C1 segment of cervical spinal cord (tissue), 14 donors: ENCODE measurements around the gene LRRC10B.

Experiments used
- DNase-seq, 14 donors: peaks; one replicate each; lab custom pipeline; 2025; lab: John Stamatoyannopoulos, UW

LRRC10B gene

DNA sequence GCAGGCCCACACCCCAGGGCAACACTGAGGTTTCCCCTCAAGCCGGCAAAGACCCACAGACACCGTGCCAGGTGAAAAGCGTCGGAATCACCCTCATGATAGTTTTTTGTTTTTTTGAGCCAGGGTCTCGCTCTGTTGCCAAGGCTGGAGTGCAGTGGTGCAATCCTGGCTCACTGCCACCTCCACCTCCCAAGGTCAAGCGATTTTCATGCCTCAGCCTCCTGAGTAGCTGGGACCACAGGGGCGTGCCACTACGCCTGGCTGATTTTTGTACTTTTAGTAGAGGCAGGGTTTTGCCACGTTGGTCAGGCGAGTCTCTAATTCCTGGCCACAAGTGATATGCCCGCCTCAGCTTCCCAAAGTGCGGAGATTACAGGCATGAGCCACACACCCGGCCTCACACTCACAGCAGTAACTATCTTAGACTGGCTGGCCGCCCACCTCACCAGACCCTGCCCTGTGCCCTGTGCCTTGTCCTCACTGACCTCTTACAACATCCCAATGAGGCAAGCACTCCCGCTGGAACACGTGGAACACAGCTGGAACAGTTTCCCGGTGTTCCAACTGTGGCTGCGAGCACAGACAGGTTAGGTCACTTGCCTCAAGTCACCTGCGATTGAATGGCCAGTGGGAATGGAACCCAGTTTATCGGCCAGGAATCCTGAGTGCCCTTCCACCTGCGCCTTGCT, 21.1 kb downstream of the LRRC10B start:
- no peak for DNase-seq

- no peak for DNase-seq
These were observed 22.5 kb downstream of the LRRC10B start for GRCh38 chr11:61531044-61531443.

- no peak for DNase-seq
These were observed 23.8 kb downstream of the LRRC10B start for GRCh38 chr11:61532134-61533038.

GRCh38 chr11:61533039-61533375, 24.5 kb downstream of the LRRC10B start:
- no peak for DNase-seq

DNA sequence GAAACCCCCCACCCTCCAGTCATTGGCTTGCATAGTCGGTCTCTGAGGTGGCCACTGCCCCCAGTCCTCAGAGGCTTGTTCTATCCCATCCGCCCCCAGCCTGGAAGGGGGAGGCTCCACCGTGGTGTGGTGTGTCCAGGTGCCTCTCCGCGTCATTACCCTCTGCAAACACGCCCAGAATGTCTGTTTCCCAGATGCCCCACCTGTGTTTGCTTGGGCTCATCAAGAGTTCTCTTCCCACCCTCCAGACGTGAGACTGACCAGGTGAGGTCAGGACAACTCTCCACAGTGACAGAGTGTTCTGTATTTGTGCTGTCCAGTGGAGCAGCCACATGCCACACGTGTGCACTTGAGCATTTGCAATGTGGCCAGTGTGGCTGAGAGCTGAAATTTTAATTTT, 24.9 kb downstream of the LRRC10B start:
- peak in 1 of 14 donors; percentile 24 for DNase-seq

GRCh38 chr11:61534025-61534932, 25.7 kb downstream of the LRRC10B start:
- peak in 1 of 14 donors; percentile 24 for DNase-seq

GRCh38 chr11:61534933-61535839, 26.6 kb downstream of the LRRC10B start:
- DNase-seq, result no peak

DNA sequence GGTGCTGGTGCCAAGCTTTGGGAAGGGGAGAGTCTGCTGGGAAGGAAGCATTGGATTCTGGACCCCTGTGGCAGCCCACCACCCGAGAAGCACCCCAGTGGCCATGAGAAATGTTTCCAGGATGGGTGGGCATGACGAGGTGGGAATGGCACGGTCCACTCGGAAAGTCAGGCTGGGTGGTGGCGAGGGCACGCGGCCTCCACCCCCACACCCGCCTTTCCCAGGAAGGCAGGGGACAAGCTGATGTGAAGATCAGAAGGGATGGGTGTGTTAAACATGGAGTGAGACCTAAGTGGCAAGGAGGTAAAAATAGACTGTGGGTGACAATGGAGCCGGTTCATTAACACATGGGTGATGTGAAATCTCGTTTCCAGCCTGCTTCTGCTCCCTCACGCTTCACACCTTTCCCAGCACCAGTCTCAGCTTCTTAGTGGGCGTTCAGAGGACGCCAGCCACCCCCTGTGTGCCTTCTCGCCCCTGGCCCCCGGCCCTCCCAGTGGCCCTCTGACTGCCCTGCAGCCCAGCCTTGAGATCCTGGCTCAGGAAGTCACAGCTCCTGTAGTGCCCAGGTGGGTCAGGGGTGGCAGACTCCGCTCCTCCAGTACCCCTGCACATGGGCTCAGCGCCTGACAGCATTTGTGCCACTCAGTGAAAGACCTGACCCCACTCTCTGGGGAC, 27.6 kb downstream of the LRRC10B start:
- DNase-seq, result no peak

DNA sequence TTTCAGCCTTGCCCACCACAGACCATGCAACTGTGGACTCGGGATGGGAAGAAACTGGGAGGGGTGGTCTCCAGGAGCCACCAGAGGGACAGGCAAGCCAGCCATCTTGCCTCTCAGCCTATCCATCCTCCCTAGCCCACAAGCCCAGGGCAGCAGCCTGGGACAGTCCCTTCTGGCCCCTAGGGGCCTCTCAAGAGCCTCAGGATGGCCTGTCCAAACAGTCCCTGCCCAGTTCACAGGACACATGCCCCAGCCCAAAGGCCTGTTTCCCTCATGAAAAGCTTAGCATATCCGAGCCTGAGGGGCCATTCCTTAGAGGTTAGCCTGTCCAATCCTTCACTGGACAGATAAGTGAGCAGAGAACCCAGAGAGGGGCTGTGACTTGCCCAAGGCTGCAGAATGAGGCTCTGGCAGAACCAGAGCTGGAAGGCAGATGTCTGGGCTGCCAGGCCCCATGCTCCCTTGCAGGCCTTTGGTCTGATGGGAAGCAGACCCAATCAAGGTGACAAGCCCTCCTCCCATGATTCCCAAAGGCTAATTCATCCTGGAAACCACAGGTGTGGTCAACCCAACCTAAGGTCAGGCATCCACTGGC, 28.2 kb downstream of the LRRC10B start:
- DNase-seq, result no peak

GRCh38 chr11:61537326-61537725, 28.8 kb downstream of the LRRC10B start:
- no peak for DNase-seq

DNA sequence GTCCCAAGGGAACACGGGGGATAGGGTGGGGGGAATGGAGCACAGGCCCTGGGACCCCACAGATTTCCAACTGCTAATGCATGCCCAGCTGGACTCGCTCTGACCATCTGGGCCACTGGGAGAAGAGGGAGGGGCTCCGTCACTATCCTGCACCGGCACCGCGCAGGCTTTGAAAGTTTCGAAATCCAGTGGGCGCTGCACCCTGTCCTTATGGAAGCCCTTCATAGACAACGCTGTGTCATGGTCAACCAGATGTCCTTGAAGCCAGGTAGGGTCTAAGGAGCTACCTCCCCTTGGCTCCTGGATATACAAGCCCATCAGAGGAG, 30.1 kb downstream of the LRRC10B start:
- DNase-seq, result no peak

GRCh38 chr11:61539006-61539405, 30.5 kb downstream of the LRRC10B start:
- DNase-seq, result peak in 2 of 14 donors; percentile 5 to 19

GRCh38 chr11:61539831-61540357, 31.3 kb downstream of the LRRC10B start:
- DNase-seq, result no peak

DNA sequence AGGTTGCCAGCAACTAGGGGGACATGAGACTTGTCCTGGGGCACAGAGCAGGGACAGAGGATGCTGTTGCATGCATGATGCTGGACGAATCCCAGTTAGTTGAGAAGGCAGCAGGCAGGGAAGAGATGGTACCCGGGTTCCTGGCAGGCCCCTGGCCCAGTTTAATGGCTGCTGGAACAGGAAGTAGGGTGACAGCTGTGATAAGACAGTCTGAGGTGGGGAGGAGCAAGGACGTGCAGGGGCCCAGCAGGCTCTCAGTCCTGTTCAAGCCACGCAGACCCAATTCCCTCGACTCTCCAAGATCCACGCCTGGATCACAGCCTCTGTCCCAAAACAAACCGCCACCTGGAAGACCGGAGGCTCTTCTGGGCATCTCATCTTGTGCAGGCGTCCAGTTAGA, 32.0 kb downstream of the LRRC10B start:
- DNase-seq, result no peak

- DNase-seq, result no peak
These were observed 33.0 kb downstream of the LRRC10B start for GRCh38 chr11:61541598-61541997.

DNA sequence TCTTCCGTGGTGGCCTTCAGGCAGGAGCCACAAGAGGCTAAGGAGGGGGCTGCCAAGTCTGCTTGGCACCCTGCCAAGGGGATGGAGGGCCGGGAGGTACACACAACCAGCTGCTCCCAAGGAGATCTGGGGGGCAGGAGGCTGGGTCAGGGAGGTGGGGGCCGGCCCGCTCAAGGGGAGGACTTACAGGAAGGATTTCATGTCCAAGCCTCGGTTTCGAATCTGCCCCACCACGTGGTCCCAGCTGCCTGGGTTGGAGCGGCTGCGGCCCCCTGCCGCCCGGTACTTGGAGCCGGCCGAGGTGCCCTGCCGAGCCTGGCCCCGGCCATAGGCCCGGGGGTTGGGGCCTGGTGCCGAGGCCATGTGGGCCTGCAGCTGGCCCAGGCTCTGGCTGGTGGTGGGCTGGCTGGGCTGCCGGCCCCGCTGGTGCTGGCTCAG, 33.5 kb downstream of the LRRC10B start:
- peak in 2 of 14 donors; percentile 26 to 67 for DNase-seq

GRCh38 chr11:61542705-61543104, 34.2 kb downstream of the LRRC10B start:
- no peak for DNase-seq

DNA sequence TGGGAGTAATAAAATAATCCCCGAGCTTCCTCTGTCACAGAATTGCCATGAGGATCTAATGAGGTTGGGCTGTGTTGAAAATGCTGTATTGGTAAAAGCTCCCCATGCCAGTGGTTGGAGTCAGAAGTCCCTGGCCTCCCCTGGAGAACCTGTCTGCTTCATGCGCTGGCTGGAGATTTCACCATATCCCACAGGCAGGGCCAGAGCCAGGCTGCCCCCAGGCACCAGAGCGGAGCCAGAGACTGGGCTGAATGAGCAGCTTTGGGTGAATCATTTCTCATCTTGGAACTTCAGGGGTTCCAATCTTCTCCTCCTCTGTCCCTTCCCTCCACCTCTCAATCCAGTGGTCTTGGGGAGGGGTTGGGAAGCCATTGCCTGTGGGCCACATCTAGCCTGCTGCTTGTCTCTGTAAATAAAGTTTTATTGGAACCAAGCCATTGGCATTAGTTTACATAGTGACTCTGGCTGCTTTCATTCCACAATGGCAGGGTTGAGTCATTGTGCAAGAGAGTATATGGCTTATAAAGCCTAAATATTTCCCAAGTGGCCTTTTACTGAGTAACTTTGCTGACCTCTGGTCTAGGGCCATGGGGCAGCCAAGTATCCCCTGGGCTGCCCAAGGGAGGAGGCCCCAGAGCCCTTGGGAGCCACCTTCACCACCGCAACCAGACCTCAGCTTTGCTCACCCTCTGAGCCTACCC, 35.2 kb downstream of the LRRC10B start:
- no peak for DNase-seq

DNA sequence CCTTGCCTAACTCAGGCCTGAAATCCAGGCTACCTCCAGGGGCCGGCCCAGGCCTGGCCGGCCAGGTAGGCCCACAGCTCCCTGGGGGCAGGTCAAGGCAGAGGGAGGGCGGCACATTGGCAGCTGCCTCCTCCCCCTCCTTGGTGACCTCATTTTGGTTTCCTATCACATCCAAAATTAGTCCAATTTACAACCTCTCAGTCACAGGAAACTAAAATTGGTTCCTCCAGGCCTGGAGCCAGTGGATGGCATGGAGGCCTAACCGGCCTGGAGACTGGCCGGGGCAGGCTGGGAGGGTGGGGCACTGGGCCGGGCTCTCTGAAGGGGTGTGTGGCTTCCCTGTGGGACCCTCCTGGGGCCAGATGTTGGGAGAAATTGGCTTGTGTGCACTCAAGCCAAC, 35.9 kb downstream of the LRRC10B start:
- no peak for DNase-seq
